GM18951 (cell line): ENCODE results near the gene FNDC8.

Experiments used
- POLR2A ChIP-seq: IDR thresholded peaks from 4 replicates; pipeline ENCODE4 v1.6.1; 2011; ENCODE audit warnings: mild to moderate bottlenecking; ENCODE audit not compliant: insufficient read length, insufficient read depth; ENCODE audit errors: extremely low read depth
- in situ Hi-C: fragments of 300-500 bp; cut with MboI; formaldehyde crosslinking; loops from one replicate; pipeline ENCODE4 v1.12.0; 2022; ENCODE audit warnings: low sequenced_read_pairs, mixed read lengths, inconsistent platforms; ENCODE audit not compliant: unreplicated experiment

The FNDC8 gene

GRCh38 chr17:35161281-35161761 lies 39.9 kb downstream of the FNDC8 start:
- in situ Hi-C loops, result loop anchor here (25.0 kb wide), 1 partner anchor 576 kb away; the partner anchor contains the start of gene RASL10B
- TF ChIP-seq POLR2A, result no peak

- no peak for TF ChIP-seq POLR2A
- in situ Hi-C loops, result loop anchor here (25.0 kb wide), 1 partner anchor 575 kb away; the partner anchor contains the start of gene RASL10B
Observed at GRCh38 chr17:35162755-35163154, 41.3 kb downstream of the FNDC8 start.

GRCh38 chr17:35163886-35164285 lies 42.5 kb downstream of the FNDC8 start:
- in situ Hi-C loops, result loop anchor here (25.0 kb wide), 1 partner anchor 573 kb away; the partner anchor contains the start of gene RASL10B
- no peak for TF ChIP-seq POLR2A

GRCh38 chr17:35164716-35165115 lies 43.3 kb downstream of the FNDC8 start:
- in situ Hi-C loops, result loop anchor here (25.0 kb wide), 1 partner anchor 573 kb away; the partner anchor contains the start of gene RASL10B
- TF ChIP-seq POLR2A, result no peak

- in situ Hi-C loops, result loop anchor here (25.0 kb wide), 1 partner anchor 571 kb away; the partner anchor contains the start of gene RASL10B
- TF ChIP-seq POLR2A, result no peak
Observed at GRCh38 chr17:35166526-35166925, 45.1 kb downstream of the FNDC8 start.

- in situ Hi-C loops, result loop anchor here (25.0 kb wide), 1 partner anchor 570 kb away; the partner anchor contains the start of gene RASL10B
- TF ChIP-seq POLR2A, result no peak
Observed at GRCh38 chr17:35167046-35167445, 45.6 kb downstream of the FNDC8 start.

GRCh38 chr17:35167666-35168065 lies 46.3 kb downstream of the FNDC8 start:
- TF ChIP-seq POLR2A, result no peak
- in situ Hi-C loops, result loop anchor here (25.0 kb wide), 1 partner anchor 570 kb away; the partner anchor contains the start of gene RASL10B

GRCh38 chr17:35169835-35170363 lies 48.5 kb downstream of the FNDC8 start:
- TF ChIP-seq POLR2A, result no peak

GRCh38 chr17:35170968-35171771 lies 49.8 kb downstream of the FNDC8 start:
- TF ChIP-seq POLR2A, result no peak
- in situ Hi-C loops, result loop anchor here (10.0 to 25.0 kb wide), 2 partner anchors 364 to 566 kb away; partner anchors contain the start of genes RASL10B and SLFN12L

More at GRCh38 chr17:35169835-35170363, 48.5 kb downstream of the FNDC8 start:
- in situ Hi-C loops, result loop anchor here (10.0 to 25.0 kb wide), 2 partner anchors 365 to 567 kb away; partner anchors contain the start of genes RASL10B and SLFN12L

GRCh38 chr17:35171834-35172233 lies 50.4 kb downstream of the FNDC8 start:
- in situ Hi-C loops, result loop anchor here (10.0 to 25.0 kb wide), 2 partner anchors 363 to 565 kb away; partner anchors contain the start of genes RASL10B and SLFN12L
- TF ChIP-seq POLR2A, result no peak

- in situ Hi-C loops, result loop anchor here (10.0 to 25.0 kb wide), 2 partner anchors 362 to 565 kb away; partner anchors contain the start of genes RASL10B and SLFN12L
Observed at GRCh38 chr17:35172321-35172720, 50.9 kb downstream of the FNDC8 start.

- in situ Hi-C loops, result loop anchor here (10.0 to 25.0 kb wide), 2 partner anchors 360 to 562 kb away; partner anchors contain the start of genes RASL10B and SLFN12L
- TF ChIP-seq POLR2A, result no peak
Observed at GRCh38 chr17:35174835-35175334, 53.5 kb downstream of the FNDC8 start.
